GM10248 (cell line): Measurements from ENCODE around the gene FGFRL1.

Source experiments
- CTCF ChIA-PET: fragments of 300-600 bp; sonication (Branson Sonifier 250); formaldehyde crosslinking; extraction: SDS; loops from one replicate; lab custom pipeline; 2021; ENCODE audit warnings: antibody characterized with exemption; lab: Yijun Ruan, JAX
- POLR2A ChIA-PET: fragments of 350-650 bp; sonication (Branson Sonifier 250); formaldehyde crosslinking; extraction: SDS; loops from one replicate; lab custom pipeline; 2020; ENCODE audit warnings: antibody characterized with exemption; lab: Yijun Ruan, JAX
- DNase-seq: peaks from one replicate; pipeline ENCODE4 v3.0.0; 2012; ENCODE audit errors: extremely low spot score
- CTCF ChIP-seq: IDR thresholded peaks from 2 replicates; pipeline ENCODE4 v1.5.1; 2012; ENCODE audit warnings: mild to moderate bottlenecking, low read depth; ENCODE audit errors: extremely low read depth, missing control alignments, control extremely low read depth

The FGFRL1 gene

GRCh38 chr4:1010395-1011021, 918 bp upstream of the FGFRL1 start:
- TF ChIP-seq CTCF, result no peak
- CTCF ChIA-PET, result interaction anchor here (0.9 to 1.6 kb wide), 5 partner anchors 10 to 339 kb away, joined by 3 to 4 read pairs (median 3); no protein-coding TSS in a partner anchor
- POLR2A ChIA-PET, result interaction anchor here (0.6 kb wide), 1 partner anchor 699 kb away, joined by 3 read pairs; no protein-coding TSS in a partner anchor
- DNase-seq, result no peak

DNA sequence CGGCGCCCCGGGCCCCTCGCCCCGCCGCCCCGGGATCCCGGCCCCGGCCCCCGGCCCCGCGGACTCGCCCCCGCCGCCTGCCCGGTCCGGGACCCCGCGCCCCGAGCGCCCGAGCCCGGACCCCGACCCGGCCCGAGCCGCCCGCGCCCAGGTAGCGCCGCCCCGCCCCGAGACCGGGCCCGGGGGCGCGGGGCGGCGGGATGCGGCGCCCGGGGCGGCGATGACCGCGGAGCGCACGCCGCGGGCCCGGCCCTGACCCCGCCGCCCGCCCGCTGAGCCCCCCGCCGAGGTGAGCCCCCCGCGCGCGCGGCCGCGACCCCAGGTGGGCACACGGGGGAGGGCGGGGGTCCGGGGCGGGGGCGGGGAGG, 224 bp downstream of the FGFRL1 start:
- no peak for DNase-seq
- TF ChIP-seq CTCF, result no peak
- ChIA-PET POLR2A (no interaction called here), CTCF (no interaction called here)

GRCh38 chr4:1012034-1012739, 761 bp downstream of the FGFRL1 start:
- DNase-seq, result no peak
- POLR2A ChIA-PET, result no interaction called here
- CTCF ChIA-PET, result no interaction called here
- no peak for TF ChIP-seq CTCF

- ChIA-PET POLR2A (no interaction called here), CTCF (no interaction called here)
- TF ChIP-seq CTCF, result no peak
- no peak for DNase-seq
Measured at GRCh38 chr4:1013225-1014073, 2.0 kb downstream of the FGFRL1 start.

DNA sequence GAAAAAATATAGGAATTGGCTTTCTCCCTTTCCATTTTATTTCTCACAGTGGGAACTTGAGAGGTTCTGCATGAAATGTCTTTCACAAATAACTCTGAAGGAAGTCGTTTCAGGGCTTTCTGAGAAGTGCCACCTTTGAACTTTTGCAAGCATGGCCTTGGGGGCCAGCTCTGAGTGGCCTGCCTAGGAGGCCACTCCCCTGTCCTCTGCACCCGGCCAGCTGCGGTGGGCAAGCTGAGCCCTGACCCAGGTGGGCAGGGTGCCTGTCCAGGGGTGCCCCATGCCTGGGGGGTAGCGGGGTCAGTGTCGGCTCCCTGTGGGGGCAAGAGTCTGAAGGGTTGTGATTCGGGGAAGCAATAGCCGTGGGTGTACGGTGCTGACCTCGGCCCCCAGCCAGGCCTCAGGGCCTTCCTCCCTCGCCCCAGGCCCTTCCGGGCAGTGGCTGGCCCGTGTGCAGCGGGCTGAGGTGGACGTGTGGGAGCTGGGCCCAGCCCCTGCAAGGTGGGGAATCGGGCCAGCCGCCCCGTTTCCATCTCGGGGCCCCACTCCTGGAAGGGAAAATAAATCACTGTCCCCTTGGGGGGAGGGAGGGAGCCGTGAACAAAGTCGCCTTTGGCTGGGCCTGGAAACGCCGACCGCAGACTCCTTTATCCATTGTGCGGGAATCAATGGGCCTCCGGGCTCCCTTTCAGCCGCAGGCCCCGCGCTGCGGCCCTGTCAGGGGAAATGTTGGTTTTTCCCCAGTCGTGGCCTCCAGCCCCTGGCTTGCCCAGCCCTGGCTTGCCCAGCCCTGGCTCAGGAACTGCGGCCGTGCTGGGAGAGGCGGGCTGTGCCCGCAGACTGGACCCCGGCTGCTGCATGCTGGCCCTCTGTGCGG, 3.1 kb downstream of the FGFRL1 start:
- DNase-seq, result no peak
- TF ChIP-seq CTCF, result no peak
- CTCF ChIA-PET, result no interaction called here
- POLR2A ChIA-PET, result no interaction called here
